HPDE6-E6E7 (cell line): ENCODE data around the gene NLN.
A peak's percentile ranks its signal among the peaks of the same experiment; 100 is the strongest.

Experiments
- DNase-seq: peaks from one replicate; pipeline ENCODE4 v3.0.0; 2011; ENCODE audit warnings: missing footprints; ENCODE audit errors: extremely low spot score

Gene NLN

GRCh38 chr5:65808818-65809217, 86.8 kb downstream of the NLN start:
- no peak for DNase-seq

- DNase-seq: no peak
These were observed 88.0 kb downstream of the NLN start for GRCh38 chr5:65809817-65810531.

GRCh38 chr5:65811004-65811403, 89.0 kb downstream of the NLN start:
- peak; percentile 15 for DNase-seq

- no peak for DNase-seq
These were observed 89.9 kb downstream of the NLN start for GRCh38 chr5:65811885-65812284.

- DNase-seq: no peak
These were observed 90.6 kb downstream of the NLN start for GRCh38 chr5:65812648-65813047.

- DNase-seq: no peak
These were observed 91.2 kb downstream of the NLN start for GRCh38 chr5:65813174-65813573.

GRCh38 chr5:65815161-65815560, 93.2 kb downstream of the NLN start:
- DNase-seq: no peak

GRCh38 chr5:65816729-65817128, 94.7 kb downstream of the NLN start:
- no peak for DNase-seq

GRCh38 chr5:65817931-65818330, 95.9 kb downstream of the NLN start:
- no peak for DNase-seq

- no peak for DNase-seq
These were observed 96.6 kb downstream of the NLN start for GRCh38 chr5:65818592-65818991.

- no peak for DNase-seq
These were observed 97.4 kb downstream of the NLN start for GRCh38 chr5:65819215-65819904.

GRCh38 chr5:65819905-65820240, 97.9 kb downstream of the NLN start:
- no peak for DNase-seq

GRCh38 chr5:65820373-65820772, 98.4 kb downstream of the NLN start:
- no peak for DNase-seq

GRCh38 chr5:65821966-65822365, 100.0 kb downstream of the NLN start:
- DNase-seq: no peak

- DNase-seq: no peak
These were observed 100.7 kb downstream of the NLN start for GRCh38 chr5:65822710-65823109.

- DNase-seq: no peak
These were observed 101.2 kb downstream of the NLN start for GRCh38 chr5:65823204-65823603.

- no peak for DNase-seq
These were observed 101.9 kb downstream of the NLN start for GRCh38 chr5:65823845-65824445.

GRCh38 chr5:65825408-65826328, 103.7 kb downstream of the NLN start:
- no peak for DNase-seq

- no peak for DNase-seq
These were observed 106.3 kb downstream of the NLN start for GRCh38 chr5:65828022-65828896.

GRCh38 chr5:65830856-65831255, 108.9 kb downstream of the NLN start:
- no peak for DNase-seq

GRCh38 chr5:65831276-65831675, 109.3 kb downstream of the NLN start:
- no peak for DNase-seq
